Lung (tissue), 12 donors: ENCODE results near the gene GNB2. TPM values are rescaled to one million over a fixed set of nuclear protein-coding genes. Genes with fewer than 3 reads are reported as not detected.

Experiments
- ATAC-seq: fragments of 200-7000 bp; cut with Tn5 transposase; one replicate; pipeline ENCODE4 v1.9.1; 2020; ENCODE audit warnings: moderate number of reproducible peaks; ENCODE audit not compliant: insufficient read depth, low FRiP score
- DNase-seq, 3 donors: peaks; one replicate each; pipeline ENCODE4 v3.0.0-alpha.2; 2013 to 2017
- H3K27ac ChIP-seq, 2 donors: one replicate each; pipeline ENCODE4 v1.5.1; 2013; ENCODE audit warnings: mild to moderate bottlenecking in 2 of 2, moderate library complexity in 2 of 2, control low read depth in 1 of 2, inconsistent platforms in 1 of 2, low read depth in 1 of 2, low read length in 1 of 2
- H3K27me3 ChIP-seq, 3 donors: one replicate each; pipeline ENCODE4 v1.5.1; 2013; ENCODE audit warnings: low read length in 2 of 3; ENCODE audit not compliant: control insufficient read depth in 3 of 3, insufficient read depth in 3 of 3
- H3K36me3 ChIP-seq, 4 donors: one replicate each; pipeline ENCODE4 v1.5.1; 2013; ENCODE audit warnings: low read length in 4 of 4, mild to moderate bottlenecking in 1 of 4, moderate library complexity in 1 of 4; ENCODE audit not compliant: control insufficient read depth in 4 of 4, insufficient read depth in 4 of 4
- H3K4me1 ChIP-seq, 5 donors: one replicate each; pipeline ENCODE4 v1.5.1; 2013; ENCODE audit warnings: low read length in 5 of 5, mild to moderate bottlenecking in 2 of 5, moderate library complexity in 1 of 5; ENCODE audit not compliant: control insufficient read depth in 5 of 5, insufficient read depth in 5 of 5
- H3K4me3 ChIP-seq: one replicate; pipeline ENCODE4 v1.5.1; 2013; ENCODE audit warnings: mild to moderate bottlenecking, control low read depth, moderate library complexity
- H3K9ac ChIP-seq, 2 donors: one replicate each; pipeline ENCODE4 v1.5.1; 2013; ENCODE audit warnings: low read length in 2 of 2, control low read depth in 1 of 2; ENCODE audit not compliant: insufficient read depth in 1 of 2
- H3K9me3 ChIP-seq, 4 donors: one replicate each; pipeline ENCODE4 v1.5.1; 2013; ENCODE audit warnings: low read length in 3 of 4, mild to moderate bottlenecking in 1 of 4, moderate library complexity in 1 of 4; ENCODE audit not compliant: control insufficient read depth in 4 of 4, insufficient read depth in 3 of 4
- CTCF ChIP-seq: IDR thresholded peaks from 2 replicates; pipeline ENCODE4 v1.5.1; 2012; ENCODE audit warnings: mild to moderate bottlenecking; ENCODE audit errors: control extremely low read depth, extremely low read depth
- WGBS, 2 donors: extraction: QIAGEN DNeasy Blood & Tissue Kit; methylation state at CpG; one replicate each; pipeline ENCODE4 v1.1.7; 2013; 5-methylcytosine and 5-hydroxymethylcytosine counted together
- polyA plus RNA-seq, 2 donors: library from polyadenylated mRNA; stranded (reverse); fragments of 200-250 nt; gene quantifications; one replicate each; pipeline ENCODE4 v1.2.1, GENCODE V29; 2013
- total RNA-seq, 2 donors: library from RNA; depleted of rRNA in 1 of 2; stranded (reverse); fragments of >200 nt in 1 of 2; gene quantifications; one replicate each; pipeline ENCODE4 v1.2.1, GENCODE V29; 2014 to 2021
- donor health status: control.
- donor health status: control.
- donor health status: Bipolar disorder and iron deficiency.
- donor health status: healthy.
- donor health status: DM: yes; HTN: yes; CAD: no.

Gene GNB2
- total and polyA plus RNA-seq, 4 donors, result 130 to 381 (median 238) TPM

GRCh38 chr7:100685631-100686145 lies 12.1 kb downstream of the GNB2 start:
- peaks cover 10 to 76% (median 29%) of the 10 kb centered on the region in 4 donors for H3K36me3 ChIP-seq
- TF ChIP-seq CTCF, result no peak
- no peak overlapping the region for H3K9ac ChIP-seq
- WGBS, 2 donors, result 94% methylated on average over 17 of the region's 17 CpGs
- no peak overlapping the region for H3K27ac ChIP-seq
- H3K9me3 ChIP-seq, result no peaks in the 10 kb centered on the region
- peaks cover 0 to 3% (median 0%) of the 10 kb centered on the region in 5 donors for H3K4me1 ChIP-seq
- DNase-seq (no peak), ATAC-seq (no peak)
- no peak overlapping the region for H3K4me3 ChIP-seq
- H3K27me3 ChIP-seq, result no peaks in the 10 kb centered on the region

- Histone ChIP-seq H3K9ac (no peak overlapping the region), H3K36me3 (peaks cover 10 to 75% (median 28%) of the 10 kb centered on the region in 4 donors), H3K9me3 (no peaks in the 10 kb centered on the region), H3K4me3 (no peak overlapping the region), H3K27ac (no peak overlapping the region), H3K27me3 (no peaks in the 10 kb centered on the region), H3K4me1 (peaks cover 0 to 6% (median 3%) of the 10 kb centered on the region in 5 donors)
- DNase-seq (peak in 1 of 3 donors; percentile 23), ATAC-seq (no peak)
- no peak for TF ChIP-seq CTCF
- WGBS, 2 donors, result 84% methylated on average over 33 of the region's 33 CpGs
These were observed 12.8 kb downstream of the GNB2 start for GRCh38 chr7:100686201-100686821.

GRCh38 chr7:100686822-100687211 lies 13.3 kb downstream of the GNB2 start:
- H3K36me3 ChIP-seq, result peaks cover 10 to 70% (median 27%) of the 10 kb centered on the region in 4 donors
- TF ChIP-seq CTCF, result no peak
- no peak for DNase-seq

More at GRCh38 chr7:100686822-100687211, 13.3 kb downstream of the GNB2 start:
- 90 to 95% methylated on average over 17 of the region's 17 CpGs for WGBS, 2 donors
- Histone ChIP-seq H3K9me3 (no peaks in the 10 kb centered on the region), H3K27ac (no peak overlapping the region), H3K4me3 (no peak overlapping the region), H3K27me3 (no peaks in the 10 kb centered on the region), H3K4me1 (peaks cover 0 to 8% (median 3%) of the 10 kb centered on the region in 5 donors), H3K9ac (no peak overlapping the region)
- ATAC-seq, result no peak
